Sigmoid colon (tissue), 4 donors: Measurements from ENCODE around the gene TEAD2.
"Not testable (repeated sequence)": the region's sequence is repeated elsewhere in the genome, so short reads cannot be mapped to it uniquely, and the experiment has no call there.

Experiments
- CTCF ChIP-seq, 4 experiments: fragments of 450-650 bp in 3 of 4; fragments of 200-600 bp in 1 of 4; IDR thresholded peaks; one replicate each; pipeline ENCODE4 v1.5.1; 2016 to 2019; ENCODE audit warnings: antibody characterized with exemption in 4 of 4, mild to moderate bottlenecking in 3 of 4, moderate library complexity in 2 of 4
- POLR2AphosphoS5 ChIP-seq, 4 donors: sonication (generic); formaldehyde crosslinking; IDR thresholded peaks; one replicate each; pipeline ENCODE4 v1.6.1; 2017; ENCODE audit warnings: antibody characterized with exemption in 4 of 4

- TF ChIP-seq POLR2AphosphoS5, CTCF (IDR thresholded peaks at IDR 0.05): not testable (repeated sequence)
Measured at GRCh38 chr19:49331187-49331586, 31.0 kb downstream of the TEAD2 start.
